Coronary artery (tissue), 2 donors: ENCODE results near the gene CTPS1.
A peak's percentile ranks its signal among the peaks of the same experiment; 100 is the strongest.

Source experiments
- DNase-seq: peaks from one replicate; pipeline ENCODE4 v3.0.0-alpha.2; 2017; ENCODE audit warnings: low spot score
- H3K27ac ChIP-seq, 2 donors: fragments of 200-600 bp; sonication (generic); one replicate each; pipeline ENCODE4 v1.5.1; 2016 to 2019
- H3K4me3 ChIP-seq: fragments of 200-600 bp; sonication (generic); 2 replicates; pipeline ENCODE4 v1.5.1; 2016; ENCODE audit warnings: mild to moderate bottlenecking, moderate library complexity
- TF ChIP-seq, protein P1 (sequence below): fragments of 200-600 bp; sonication (generic); IDR thresholded peaks from one replicate; pipeline ENCODE4 v1.5.1; 2019; ENCODE audit warnings: antibody characterized with exemption

Gene CTPS1

DNA sequence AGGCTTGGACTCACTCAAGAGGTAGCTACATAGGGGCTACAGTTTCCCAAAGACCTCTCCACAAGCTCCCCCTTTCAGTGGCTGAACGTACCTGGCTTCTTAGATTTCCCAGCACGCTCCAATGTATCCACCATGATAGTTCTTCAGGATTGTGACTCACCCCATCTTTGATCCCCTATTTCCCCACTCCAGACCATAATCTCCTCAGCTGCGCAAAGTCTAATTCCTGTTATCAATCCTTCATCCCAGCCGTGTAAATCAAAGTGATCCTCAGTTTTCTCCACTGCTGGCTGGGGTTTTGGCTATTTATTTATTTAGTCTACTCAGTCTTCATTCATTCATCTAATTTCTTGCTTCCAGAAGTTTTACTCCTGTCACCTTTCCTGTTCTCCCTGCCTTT lies 13.1 kb upstream of the CTPS1 start:
- H3K27ac ChIP-seq: peak overlapping the region in 1 of 2 donors; percentile 43
- no peak for DNase-seq
- TF ChIP-seq, protein P1, sequence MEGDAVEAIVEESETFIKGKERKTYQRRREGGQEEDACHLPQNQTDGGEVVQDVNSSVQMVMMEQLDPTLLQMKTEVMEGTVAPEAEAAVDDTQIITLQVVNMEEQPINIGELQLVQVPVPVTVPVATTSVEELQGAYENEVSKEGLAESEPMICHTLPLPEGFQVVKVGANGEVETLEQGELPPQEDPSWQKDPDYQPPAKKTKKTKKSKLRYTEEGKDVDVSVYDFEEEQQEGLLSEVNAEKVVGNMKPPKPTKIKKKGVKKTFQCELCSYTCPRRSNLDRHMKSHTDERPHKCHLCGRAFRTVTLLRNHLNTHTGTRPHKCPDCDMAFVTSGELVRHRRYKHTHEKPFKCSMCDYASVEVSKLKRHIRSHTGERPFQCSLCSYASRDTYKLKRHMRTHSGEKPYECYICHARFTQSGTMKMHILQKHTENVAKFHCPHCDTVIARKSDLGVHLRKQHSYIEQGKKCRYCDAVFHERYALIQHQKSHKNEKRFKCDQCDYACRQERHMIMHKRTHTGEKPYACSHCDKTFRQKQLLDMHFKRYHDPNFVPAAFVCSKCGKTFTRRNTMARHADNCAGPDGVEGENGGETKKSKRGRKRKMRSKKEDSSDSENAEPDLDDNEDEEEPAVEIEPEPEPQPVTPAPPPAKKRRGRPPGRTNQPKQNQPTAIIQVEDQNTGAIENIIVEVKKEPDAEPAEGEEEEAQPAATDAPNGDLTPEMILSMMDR: no peak
- no peak overlapping the region for H3K4me3 ChIP-seq

DNA sequence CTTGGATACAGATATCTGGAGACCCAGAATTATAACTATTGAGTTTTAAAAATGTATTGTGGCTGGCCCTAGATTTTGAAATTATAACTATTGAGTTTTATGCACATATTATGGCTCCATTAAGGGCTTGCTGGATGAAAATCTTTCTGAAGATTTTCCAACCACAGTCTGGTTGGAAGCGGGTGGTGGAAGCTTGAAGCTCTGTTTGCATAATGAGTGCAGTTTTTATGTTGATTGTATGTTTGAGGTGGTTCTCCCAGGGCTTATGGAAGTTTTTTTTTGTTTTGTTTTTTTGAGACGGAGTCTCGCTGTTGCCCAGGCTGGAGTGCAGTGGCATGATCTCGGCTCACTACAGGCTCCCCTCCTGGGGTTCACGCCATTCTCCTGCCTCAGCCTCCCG lies 10.1 kb upstream of the CTPS1 start:
- Histone ChIP-seq H3K4me3 (no peak overlapping the region), H3K27ac (no peak overlapping the region)
- TF ChIP-seq, protein P1: no peak

DNA sequence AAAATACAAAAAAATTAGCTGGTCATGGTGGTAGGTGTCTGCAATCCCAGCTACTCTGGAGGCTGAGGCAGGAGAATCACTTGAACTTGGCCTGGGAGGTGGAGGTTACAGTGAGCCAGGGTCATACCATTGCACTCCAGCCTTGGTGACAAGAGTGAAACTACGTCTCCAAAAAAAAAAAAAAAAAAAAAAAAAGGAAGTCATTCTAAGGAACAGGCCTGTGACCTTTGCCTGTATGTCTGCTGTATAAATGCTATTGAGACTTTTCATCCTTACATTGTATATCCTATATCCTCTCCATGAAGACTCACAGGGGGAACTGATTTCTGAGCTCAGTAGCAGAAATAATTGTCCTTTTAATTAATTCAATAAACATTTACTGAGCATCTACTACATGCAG lies 7.5 kb upstream of the CTPS1 start:
- no peak for DNase-seq
- TF ChIP-seq, protein P1: no peak
- Histone ChIP-seq H3K4me3 (no peak overlapping the region), H3K27ac (no peak overlapping the region)

More for the DNA sequence above, 10.1 kb upstream of the CTPS1 start:
- no peak for DNase-seq

DNA sequence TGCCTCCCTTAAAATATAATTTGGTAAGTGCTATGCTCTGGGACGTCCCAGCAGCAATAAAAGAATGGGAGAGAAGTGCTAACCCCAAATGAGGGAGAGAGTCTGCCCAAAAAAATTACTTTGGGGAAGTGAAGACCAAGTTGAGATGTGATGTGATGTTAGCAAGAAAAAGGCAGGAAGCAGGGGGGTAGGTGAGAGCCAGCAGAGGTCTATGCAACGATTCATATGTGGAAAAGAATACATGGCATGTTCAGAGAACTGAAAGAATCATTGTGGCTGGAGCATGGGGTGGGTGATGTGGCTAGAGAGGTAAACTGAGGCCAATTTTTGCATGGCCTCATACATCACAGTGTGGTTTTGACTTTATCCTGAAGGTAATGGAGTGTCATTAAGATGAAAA lies 5.6 kb upstream of the CTPS1 start:
- no peak for DNase-seq
- Histone ChIP-seq H3K27ac (no peak overlapping the region), H3K4me3 (no peak overlapping the region)
- TF ChIP-seq, protein P1: no peak

DNA sequence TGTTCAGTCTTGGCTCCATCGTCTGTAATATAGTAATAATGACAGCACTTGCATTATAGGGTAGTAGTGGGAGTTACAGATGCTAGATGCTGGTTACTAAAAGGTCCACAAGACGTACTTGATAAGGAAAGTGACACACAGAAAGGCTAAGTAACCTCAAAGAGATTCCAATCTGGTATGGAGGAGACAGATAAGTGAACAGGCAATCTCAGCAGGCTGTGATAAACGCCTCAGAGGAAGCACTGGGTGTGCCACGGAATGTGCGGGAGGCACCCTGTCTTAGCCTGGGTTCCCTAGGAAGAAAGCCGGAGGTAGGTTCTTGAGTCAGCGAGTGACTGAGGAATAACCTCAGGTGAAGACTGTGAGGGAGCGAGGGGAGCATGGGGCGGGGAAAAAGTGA lies 4.6 kb upstream of the CTPS1 start:
- no peak for DNase-seq
- TF ChIP-seq, protein P1: no peak
- Histone ChIP-seq H3K27ac (no peak overlapping the region), H3K4me3 (no peak overlapping the region)

DNA sequence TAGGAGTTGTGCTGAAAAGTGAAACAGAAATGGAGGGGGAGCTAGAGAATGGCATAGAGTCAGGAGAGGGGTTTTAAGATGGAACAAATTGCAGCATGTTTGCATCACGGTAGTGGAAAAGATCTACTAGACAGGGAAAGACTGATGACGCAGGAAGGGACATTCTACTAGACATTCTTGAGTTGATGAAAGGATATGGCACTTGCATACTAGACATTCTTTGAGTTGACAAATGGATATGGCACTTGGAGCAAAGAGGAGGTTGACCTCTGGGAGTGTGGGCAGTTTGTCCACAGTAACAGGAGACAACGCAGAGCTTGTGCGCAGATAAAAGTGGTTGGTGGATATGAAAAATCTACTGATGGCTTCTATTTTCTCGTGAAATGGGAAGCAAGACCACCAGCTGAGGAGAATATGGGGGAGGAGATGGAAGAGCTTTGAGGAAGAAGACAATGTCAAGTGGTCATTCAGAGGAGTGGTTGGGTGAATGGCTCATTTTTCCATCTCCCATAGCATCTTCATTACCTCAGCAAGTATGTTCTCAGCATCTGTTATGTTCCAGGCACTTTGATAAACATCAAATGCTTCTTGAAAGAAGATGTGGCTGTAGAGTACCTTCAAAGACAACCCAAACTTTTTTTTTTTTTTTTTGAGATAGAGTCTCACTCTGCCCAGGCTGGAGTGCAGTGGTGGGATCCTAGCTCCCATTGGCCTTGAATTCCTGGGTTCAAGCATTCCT lies 2.4 kb upstream of the CTPS1 start:
- Histone ChIP-seq H3K27ac (peak overlapping the region; percentile 4 to 98), H3K4me3 (no peak overlapping the region)
- peak; percentile 85 for DNase-seq
- TF ChIP-seq, protein P1: no peak

DNA sequence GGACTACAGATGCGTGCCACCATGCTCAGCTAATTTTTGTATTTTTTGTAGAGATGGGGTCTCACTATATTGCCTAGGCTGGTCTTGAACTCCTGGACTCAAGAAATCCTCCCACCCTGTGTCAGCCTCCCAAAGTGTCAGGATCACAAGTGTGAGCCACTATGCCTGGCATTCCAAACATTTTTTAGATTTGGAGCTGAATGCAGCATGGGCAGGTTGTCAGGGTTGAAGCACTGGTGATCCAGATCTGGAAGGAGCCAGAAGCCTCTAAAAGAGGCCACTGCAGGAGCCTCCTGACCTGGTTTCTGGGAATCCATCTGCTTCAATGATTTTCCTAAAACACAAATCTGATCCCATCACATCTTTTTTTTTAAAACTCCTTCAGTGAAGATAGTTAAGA lies 1.8 kb upstream of the CTPS1 start:
- TF ChIP-seq, protein P1: no peak
- peak overlapping the region; percentile 4 to 98 for H3K27ac ChIP-seq
- DNase-seq: no peak
- no peak overlapping the region for H3K4me3 ChIP-seq
